Activated T-helper 2 cell treated with anti-CD3 and anti-CD28 coated beads, Interferon-gamma antibody, Interleukin-2, Interleukin-4, amounts not matched to agents 10 μg/mL and 5 μg/mL and 100 μg/mL, durations not matched to agents 14 hours and 24 hours and 36 hours (primary cell): ENCODE data around the gene MRPL57. TPM values are rescaled to one million over a fixed set of nuclear protein-coding genes. Genes with fewer than 3 reads are reported as not detected.
"Not testable (repeated sequence)": the region's sequence is repeated elsewhere in the genome, so short reads cannot be mapped to it uniquely, and the experiment has no call there.

Source experiments
- DNase-seq: peaks from one replicate; pipeline ENCODE4 v3.0.0; 2021; ENCODE audit warnings: low spot score
- H3K27ac Mint-ChIP-seq: one replicate; pipeline ENCODE4 v1.8.0; 2021; ENCODE audit warnings: mixed read lengths
- H3K27me3 Mint-ChIP-seq: one replicate; pipeline ENCODE4 v1.8.0; 2021; ENCODE audit warnings: low read depth, mixed read lengths
- H3K36me3 Mint-ChIP-seq: one replicate; pipeline ENCODE4 v1.8.0; 2021; ENCODE audit warnings: low read depth, mixed read lengths
- H3K4me1 Mint-ChIP-seq: one replicate; pipeline ENCODE4 v1.8.0; 2021; ENCODE audit warnings: low read depth, mixed read lengths
- H3K4me3 Mint-ChIP-seq: one replicate; pipeline ENCODE4 v1.8.0; 2021; ENCODE audit warnings: low read depth, mild to moderate bottlenecking, moderate library complexity, mixed read lengths
- H3K9me3 Mint-ChIP-seq: one replicate; pipeline ENCODE4 v1.8.0; 2021; ENCODE audit warnings: mixed read lengths
- intact Hi-C: fragments of 100-400 bp; cut with micrococcal nuclease; formaldehyde crosslinking; loops from one replicate; pipeline ENCODE4 v1.15.1; 2023
- total RNA-seq: library from RNA; stranded (reverse); gene quantifications from 2 replicates; pipeline ENCODE4 v1.2.3, GENCODE V29; 2022

MRPL57 gene
- total RNA-seq, 1 donor from 2014 or later = 28.9 TPM

- H3K27me3 Mint-ChIP-seq = no peaks in the 10 kb centered on the region
- H3K4me3 Mint-ChIP-seq = no peak overlapping the region
- H3K4me1 Mint-ChIP-seq = peaks cover 10% of the 10 kb centered on the region
- no peak for DNase-seq
- peaks cover 37% of the 10 kb centered on the region for H3K36me3 Mint-ChIP-seq
- H3K9me3 Mint-ChIP-seq = no peaks in the 10 kb centered on the region
- H3K27ac Mint-ChIP-seq = no peak overlapping the region
- intact Hi-C loops = no loop called here
Observed at GRCh38 chr13:21152251-21152899, 24.1 kb upstream of the MRPL57 start.

GRCh38 chr13:21164631-21165030 is 11.8 kb upstream of the MRPL57 start:
- no peak for DNase-seq
- H3K9me3 Mint-ChIP-seq = no peaks in the 10 kb centered on the region
- peaks cover 30% of the 10 kb centered on the region for H3K36me3 Mint-ChIP-seq
- no peak overlapping the region for H3K4me3 Mint-ChIP-seq
- H3K4me1 Mint-ChIP-seq = no peaks in the 10 kb centered on the region
- intact Hi-C loops = no loop called here
- no peaks in the 10 kb centered on the region for H3K27me3 Mint-ChIP-seq
- H3K27ac Mint-ChIP-seq = no peak overlapping the region

GRCh38 chr13:21165606-21166005 is 10.9 kb upstream of the MRPL57 start:
- H3K4me1 Mint-ChIP-seq, H3K27me3 Mint-ChIP-seq, H3K9me3 Mint-ChIP-seq, H3K27ac Mint-ChIP-seq, H3K4me3 Mint-ChIP-seq, intact Hi-C loops, DNase-seq: not testable (repeated sequence)
- H3K36me3 Mint-ChIP-seq = peaks cover 27% of the 10 kb centered on the region

- Mint-ChIP-seq H3K4me3 (no peak overlapping the region), H3K4me1 (peaks cover 15% of the 10 kb centered on the region), H3K9me3 (no peaks in the 10 kb centered on the region), H3K27ac (no peak overlapping the region), H3K27me3 (no peaks in the 10 kb centered on the region), H3K36me3 (peaks cover 34% of the 10 kb centered on the region)
- no peak for DNase-seq
- intact Hi-C loops = loop anchor here (10.0 kb wide), 1 partner anchor 123 kb away; no protein-coding TSS in a partner anchor
Observed at GRCh38 chr13:21171420-21171819, 5.0 kb upstream of the MRPL57 start.

- Mint-ChIP-seq H3K36me3 (peaks cover 40% of the 10 kb centered on the region), H3K4me1 (peaks cover 17% of the 10 kb centered on the region)
- not testable (repeated sequence) for H3K27me3 Mint-ChIP-seq, H3K27ac Mint-ChIP-seq, DNase-seq, H3K9me3 Mint-ChIP-seq, H3K4me3 Mint-ChIP-seq
- intact Hi-C loops = loop anchor here (10.0 kb wide), 1 partner anchor 121 kb away; no protein-coding TSS in a partner anchor
Observed at GRCh38 chr13:21173767-21174166, 2.7 kb upstream of the MRPL57 start.

GRCh38 chr13:21175656-21176214 is 723 bp upstream of the MRPL57 start:
- no peaks in the 10 kb centered on the region for H3K27me3 Mint-ChIP-seq

GRCh38 chr13:21176982-21177284 is 475 bp downstream of the MRPL57 start:
- Mint-ChIP-seq H3K4me3 (peak overlapping the region; percentile 97), H3K9me3 (no peaks in the 10 kb centered on the region), H3K36me3 (peaks cover 26% of the 10 kb centered on the region), H3K4me1 (peaks cover 17% of the 10 kb centered on the region), H3K27ac (peak overlapping the region; percentile 95), H3K27me3 (no peaks in the 10 kb centered on the region)
- no peak for DNase-seq
- intact Hi-C loops = loop anchor here (1.0 to 10.0 kb wide), 4 partner anchors 116 to 427 kb away; partner anchors contain the start of genes LATS2, MICU2 and ZDHHC20

More at GRCh38 chr13:21175656-21176214, 723 bp upstream of the MRPL57 start:
- H3K9me3 Mint-ChIP-seq = no peaks in the 10 kb centered on the region
- peak overlapping the region; percentile 95 for H3K27ac Mint-ChIP-seq
- H3K4me3 Mint-ChIP-seq = peak overlapping the region; percentile 97
- no peak for DNase-seq
- intact Hi-C loops = loop anchor here (1.0 to 10.0 kb wide), 4 partner anchors 115 to 429 kb away; partner anchors contain the start of genes LATS2, MICU2 and ZDHHC20
- H3K36me3 Mint-ChIP-seq = peaks cover 34% of the 10 kb centered on the region
- H3K4me1 Mint-ChIP-seq = peaks cover 17% of the 10 kb centered on the region

- Mint-ChIP-seq H3K9me3 (no peaks in the 10 kb centered on the region), H3K27me3 (no peaks in the 10 kb centered on the region), H3K36me3 (peaks cover 19% of the 10 kb centered on the region), H3K4me3 (no peak overlapping the region), H3K4me1 (peaks cover 2% of the 10 kb centered on the region), H3K27ac (no peak overlapping the region)
- intact Hi-C loops = loop anchor here (2.0 kb wide), 1 partner anchor 237 kb away; no protein-coding TSS in a partner anchor
- DNase-seq = no peak
Observed at GRCh38 chr13:21181671-21182070, 5.2 kb downstream of the MRPL57 start.

- DNase-seq, H3K27me3 Mint-ChIP-seq, intact Hi-C loops, H3K4me1 Mint-ChIP-seq, H3K4me3 Mint-ChIP-seq, H3K27ac Mint-ChIP-seq, H3K9me3 Mint-ChIP-seq, H3K36me3 Mint-ChIP-seq: not testable (repeated sequence)
Observed at GRCh38 chr13:21186410-21186809, 10.0 kb downstream of the MRPL57 start.

- H3K4me1 Mint-ChIP-seq, H3K4me3 Mint-ChIP-seq, DNase-seq, intact Hi-C loops, H3K27ac Mint-ChIP-seq, H3K36me3 Mint-ChIP-seq, H3K9me3 Mint-ChIP-seq: not testable (repeated sequence)
- H3K27me3 Mint-ChIP-seq = peaks cover 13% of the 10 kb centered on the region
Observed at GRCh38 chr13:21194756-21195155, 18.3 kb downstream of the MRPL57 start.

- H3K27ac Mint-ChIP-seq, H3K4me1 Mint-ChIP-seq, intact Hi-C loops, H3K4me3 Mint-ChIP-seq, H3K36me3 Mint-ChIP-seq, DNase-seq: not testable (repeated sequence)
- peaks cover 16% of the 10 kb centered on the region for H3K9me3 Mint-ChIP-seq
- peaks cover 14% of the 10 kb centered on the region for H3K27me3 Mint-ChIP-seq
Observed at GRCh38 chr13:21197606-21198225, 21.3 kb downstream of the MRPL57 start.

GRCh38 chr13:21198391-21198790 is 21.9 kb downstream of the MRPL57 start:
- H3K4me1 Mint-ChIP-seq, DNase-seq, H3K27ac Mint-ChIP-seq, H3K4me3 Mint-ChIP-seq, H3K36me3 Mint-ChIP-seq, intact Hi-C loops: not testable (repeated sequence)
- Mint-ChIP-seq H3K27me3 (peaks cover 18% of the 10 kb centered on the region), H3K9me3 (peaks cover 18% of the 10 kb centered on the region)
